ENCODE measurements around the gene LAMB4.

The LAMB4 gene

DNA sequence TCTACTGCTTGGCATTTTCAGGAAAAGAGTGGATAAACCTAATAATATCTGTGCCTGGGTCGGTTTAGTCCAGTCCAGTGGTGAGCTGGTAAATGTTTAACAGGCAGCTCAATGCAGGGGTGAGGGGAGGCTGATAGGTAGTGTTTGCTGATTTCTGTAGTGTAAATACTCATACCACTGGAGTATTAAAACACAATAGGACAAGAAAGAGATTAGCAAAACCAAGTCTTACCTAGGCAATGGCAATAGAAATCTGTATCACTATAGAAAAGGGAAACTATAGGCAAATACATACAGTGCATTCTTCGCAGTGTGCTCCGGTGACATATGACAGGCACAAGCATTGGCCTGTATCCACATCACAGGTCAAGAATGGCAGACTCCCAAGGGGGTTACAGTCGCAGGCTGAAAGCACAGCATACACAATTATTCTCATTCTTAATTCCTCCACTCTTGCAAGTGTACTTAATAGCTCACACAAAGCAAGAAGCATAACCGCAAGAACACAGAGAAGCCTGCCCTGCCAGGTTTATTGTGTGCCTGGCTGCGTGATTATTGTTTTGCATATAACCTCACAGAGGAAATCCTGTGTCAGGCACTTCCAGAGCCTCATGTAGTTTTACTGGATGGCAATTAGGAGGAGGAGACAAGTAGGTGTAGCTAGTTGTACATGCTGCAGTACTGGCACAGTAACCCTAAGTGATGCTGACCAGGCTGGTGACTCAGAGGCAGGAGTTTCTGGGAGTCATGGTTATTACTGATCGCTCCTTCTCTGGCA is 35.0 kb downstream of the LAMB4 start:
- Histone ChIP-seq H3K4me3 (ENCODE audit: insufficient read depth, low read depth, low read length) (no peak overlapping the region), H3K27ac (ENCODE audit: insufficient read depth, low read depth, low read length, poor library complexity, severe bottlenecking) (no peak overlapping the region), H3K27me3 (ENCODE audit: control insufficient read depth, insufficient read depth, low read length, poor library complexity, severe bottlenecking) (no peaks in the 10 kb centered on the region), H3K36me3 (ENCODE audit: control insufficient read depth, insufficient read depth, low read length) (no peaks in the 10 kb centered on the region), H3K9me3 (ENCODE audit: control insufficient read depth, low read length) (no peaks in the 10 kb centered on the region), H3K4me1 (ENCODE audit: control insufficient read depth, insufficient read depth, low read length) (no peaks in the 10 kb centered on the region)
- WGBS, 2 experiments: 85 to 89% methylated on average over 7 of the region's 7 CpGs

DNA sequence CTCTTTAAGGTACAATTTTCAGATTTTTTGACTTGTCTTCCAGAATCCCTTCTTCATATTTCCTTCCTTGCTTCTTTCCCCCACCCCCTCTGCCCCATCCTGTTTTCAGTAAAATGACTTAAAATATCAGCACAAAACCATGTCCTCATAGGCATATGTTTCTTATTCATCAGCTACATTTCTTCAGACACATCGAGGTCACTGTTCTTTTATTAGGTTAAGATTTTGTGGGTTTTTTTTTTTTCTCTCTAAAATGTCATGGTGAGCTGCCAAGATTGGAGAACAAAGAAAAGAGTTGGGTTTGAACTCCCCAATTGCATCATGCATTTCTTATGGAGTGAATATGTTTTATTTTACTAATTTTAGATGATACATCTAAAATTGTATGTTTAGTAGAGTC is 35.8 kb downstream of the LAMB4 start:
- H3K4me3 ChIP-seq (ENCODE audit: insufficient read depth, low read depth, low read length): no peak overlapping the region
- no peaks in the 10 kb centered on the region for H3K9me3 ChIP-seq (ENCODE audit: control insufficient read depth, low read length)
- no peak overlapping the region for H3K27ac ChIP-seq (ENCODE audit: insufficient read depth, low read depth, low read length, poor library complexity, severe bottlenecking)
- no peaks in the 10 kb centered on the region for H3K4me1 ChIP-seq (ENCODE audit: control insufficient read depth, insufficient read depth, low read length)
- no peaks in the 10 kb centered on the region for H3K27me3 ChIP-seq (ENCODE audit: control insufficient read depth, insufficient read depth, low read length, poor library complexity, severe bottlenecking)
- 91% methylated on average over 1 of the region's 1 CpG; no CpG with 5 or more reads in 1 of the 2 experiments for WGBS, 2 experiments
- H3K36me3 ChIP-seq (ENCODE audit: control insufficient read depth, insufficient read depth, low read length): no peaks in the 10 kb centered on the region

DNA sequence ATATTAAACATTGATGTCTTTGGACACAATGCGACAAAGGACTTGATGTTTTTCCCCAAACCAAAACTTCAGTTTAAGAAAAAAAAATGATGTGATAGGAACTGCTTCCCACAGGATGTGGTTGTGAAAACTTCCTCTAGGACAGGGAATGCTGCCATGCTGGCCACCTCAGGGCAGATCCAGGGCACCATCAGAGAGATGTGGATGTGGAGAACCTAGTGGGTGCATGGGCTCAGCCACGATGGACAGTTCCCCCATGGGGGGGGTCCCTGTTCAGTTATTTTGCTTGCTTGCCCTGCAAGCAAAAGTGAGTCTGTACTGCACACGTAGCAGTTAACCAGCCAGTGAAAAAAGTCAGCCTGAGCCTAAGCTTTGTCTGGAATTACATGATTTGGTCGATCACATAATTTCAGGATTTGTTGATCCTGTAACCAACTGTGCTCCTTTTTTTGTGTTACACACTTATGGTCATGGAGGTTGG is 36.3 kb downstream of the LAMB4 start:
- Histone ChIP-seq H3K4me1 (ENCODE audit: control insufficient read depth, insufficient read depth, low read length) (no peaks in the 10 kb centered on the region), H3K27me3 (ENCODE audit: control insufficient read depth, insufficient read depth, low read length, poor library complexity, severe bottlenecking) (no peaks in the 10 kb centered on the region), H3K36me3 (ENCODE audit: control insufficient read depth, insufficient read depth, low read length) (no peaks in the 10 kb centered on the region), H3K4me3 (ENCODE audit: insufficient read depth, low read depth, low read length) (no peak overlapping the region), H3K27ac (ENCODE audit: insufficient read depth, low read depth, low read length, poor library complexity, severe bottlenecking) (no peak overlapping the region), H3K9me3 (ENCODE audit: control insufficient read depth, low read length) (no peaks in the 10 kb centered on the region)
- 94 to 96% methylated on average over 4 of the region's 4 CpGs for WGBS, 2 experiments

DNA sequence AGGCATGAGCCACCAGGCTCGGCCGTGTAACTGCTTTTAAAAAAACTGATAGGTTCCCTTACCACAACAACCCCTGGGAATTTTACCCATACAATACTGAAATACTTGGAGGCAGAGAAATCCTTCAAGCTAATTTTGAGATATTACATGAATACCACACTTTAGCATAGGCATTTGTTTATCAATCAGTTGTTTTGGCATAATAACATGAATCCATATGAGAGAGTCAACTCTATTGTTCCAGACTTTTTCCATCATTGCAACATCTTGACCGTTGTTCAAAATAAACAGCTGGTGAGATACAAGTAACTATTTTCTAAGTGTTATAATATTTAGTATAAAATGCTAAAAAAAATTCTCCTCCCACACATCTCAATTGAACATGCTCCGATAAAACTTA is 36.8 kb downstream of the LAMB4 start:
- Histone ChIP-seq H3K9me3 (ENCODE audit: control insufficient read depth, low read length) (no peaks in the 10 kb centered on the region), H3K4me1 (ENCODE audit: control insufficient read depth, insufficient read depth, low read length) (no peaks in the 10 kb centered on the region), H3K27ac (ENCODE audit: insufficient read depth, low read depth, low read length, poor library complexity, severe bottlenecking) (no peak overlapping the region), H3K36me3 (ENCODE audit: control insufficient read depth, insufficient read depth, low read length) (no peaks in the 10 kb centered on the region), H3K27me3 (ENCODE audit: control insufficient read depth, insufficient read depth, low read length, poor library complexity, severe bottlenecking) (no peaks in the 10 kb centered on the region), H3K4me3 (ENCODE audit: insufficient read depth, low read depth, low read length) (no peak overlapping the region)
- WGBS, 2 experiments: 91 to 100% methylated on average over 2 to 3 of the region's 4 CpGs

DNA sequence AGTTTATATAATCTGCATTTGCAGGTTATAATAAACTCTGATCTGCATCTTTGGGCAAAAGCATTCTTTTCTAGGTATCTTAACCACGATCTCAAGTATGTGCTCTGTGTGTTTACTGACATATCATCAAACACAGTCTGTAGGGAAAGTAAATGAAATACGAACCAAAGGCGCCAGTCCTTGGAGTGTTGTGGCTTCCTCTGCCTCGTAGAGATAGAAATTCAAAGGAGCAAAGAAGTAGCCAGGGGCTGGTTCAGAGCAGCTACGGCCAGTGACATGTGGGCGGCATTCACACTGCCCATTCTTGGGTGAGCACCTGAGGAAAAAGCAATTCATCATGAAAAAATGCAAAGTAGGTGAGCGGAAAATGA is 38.7 kb downstream of the LAMB4 start:
- Histone ChIP-seq H3K27me3 (ENCODE audit: control insufficient read depth, insufficient read depth, low read length, poor library complexity, severe bottlenecking) (no peaks in the 10 kb centered on the region), H3K4me3 (ENCODE audit: insufficient read depth, low read depth, low read length) (no peak overlapping the region), H3K4me1 (ENCODE audit: control insufficient read depth, insufficient read depth, low read length) (no peaks in the 10 kb centered on the region), H3K9me3 (ENCODE audit: control insufficient read depth, low read length) (no peaks in the 10 kb centered on the region), H3K36me3 (ENCODE audit: control insufficient read depth, insufficient read depth, low read length) (no peaks in the 10 kb centered on the region), H3K27ac (ENCODE audit: insufficient read depth, low read depth, low read length, poor library complexity, severe bottlenecking) (no peak overlapping the region)
- WGBS, 2 experiments: 94 to 95% methylated on average over 7 of the region's 7 CpGs

DNA sequence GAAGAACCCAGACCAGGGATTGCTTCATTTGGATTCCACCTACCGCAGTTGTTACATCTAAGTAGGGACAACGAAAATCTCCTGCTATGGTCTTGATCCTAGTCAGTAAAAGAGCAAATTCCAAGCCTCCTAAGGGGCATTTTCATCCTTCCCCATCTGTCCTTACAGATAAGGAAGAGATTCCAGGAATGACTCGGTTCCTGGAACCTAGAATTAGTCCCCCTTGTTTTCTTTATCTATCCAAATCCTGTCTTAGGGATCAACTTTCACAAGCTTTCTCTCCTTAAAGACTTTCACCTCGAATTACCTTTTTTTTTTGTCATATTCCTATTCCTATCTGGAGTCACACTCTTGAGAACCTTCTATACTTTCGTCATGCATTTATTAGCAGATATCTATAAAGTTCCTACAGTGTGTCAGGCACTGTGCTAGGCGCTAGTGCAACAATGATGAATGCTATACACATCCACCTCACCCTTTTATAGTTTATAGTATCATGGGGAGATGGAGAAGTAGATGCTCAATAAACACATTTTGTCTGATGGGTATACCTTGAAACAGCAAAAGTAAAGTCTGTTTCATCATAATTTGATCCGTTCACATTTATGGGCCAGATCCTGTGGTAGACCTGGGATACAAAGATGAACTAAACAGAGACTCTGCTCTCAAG is 39.2 kb downstream of the LAMB4 start:
- Histone ChIP-seq H3K9me3 (ENCODE audit: control insufficient read depth, low read length) (no peaks in the 10 kb centered on the region), H3K36me3 (ENCODE audit: control insufficient read depth, insufficient read depth, low read length) (no peaks in the 10 kb centered on the region), H3K27me3 (ENCODE audit: control insufficient read depth, insufficient read depth, low read length, poor library complexity, severe bottlenecking) (no peaks in the 10 kb centered on the region), H3K4me3 (ENCODE audit: insufficient read depth, low read depth, low read length) (no peak overlapping the region), H3K4me1 (ENCODE audit: control insufficient read depth, insufficient read depth, low read length) (no peaks in the 10 kb centered on the region), H3K27ac (ENCODE audit: insufficient read depth, low read depth, low read length, poor library complexity, severe bottlenecking) (no peak overlapping the region)
- 87 to 90% methylated on average over 6 of the region's 7 CpGs for WGBS, 2 experiments

DNA sequence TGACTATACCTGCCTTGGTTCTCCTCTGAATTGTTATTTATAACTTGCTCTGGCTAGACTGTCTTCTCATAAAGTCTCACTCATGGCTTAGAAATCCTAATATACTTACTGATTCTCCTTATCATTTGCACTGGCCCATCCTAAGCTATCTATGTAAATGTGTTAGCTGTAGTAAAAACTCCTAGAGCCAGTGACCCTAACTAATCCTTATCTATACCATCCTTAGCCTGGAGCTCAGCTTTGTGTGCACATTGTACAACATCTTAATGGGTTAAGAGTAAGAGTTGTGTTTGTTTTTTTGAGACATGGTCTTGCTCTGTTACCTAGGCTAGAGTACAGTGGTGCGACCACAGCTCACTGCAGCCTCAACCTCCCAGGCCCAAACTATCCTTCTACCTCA is 40.8 kb downstream of the LAMB4 start:
- no peaks in the 10 kb centered on the region for H3K27me3 ChIP-seq (ENCODE audit: control insufficient read depth, insufficient read depth, low read length, poor library complexity, severe bottlenecking)
- no peak overlapping the region for H3K27ac ChIP-seq (ENCODE audit: insufficient read depth, low read depth, low read length, poor library complexity, severe bottlenecking)
- H3K36me3 ChIP-seq (ENCODE audit: control insufficient read depth, insufficient read depth, low read length): no peaks in the 10 kb centered on the region
- no peaks in the 10 kb centered on the region for H3K4me1 ChIP-seq (ENCODE audit: control insufficient read depth, insufficient read depth, low read length)
- WGBS, 2 experiments: 94 to 100% methylated on average over 1 of the region's 1 CpG
- no peaks in the 10 kb centered on the region for H3K9me3 ChIP-seq (ENCODE audit: control insufficient read depth, low read length)
- H3K4me3 ChIP-seq (ENCODE audit: insufficient read depth, low read depth, low read length): no peak overlapping the region

DNA sequence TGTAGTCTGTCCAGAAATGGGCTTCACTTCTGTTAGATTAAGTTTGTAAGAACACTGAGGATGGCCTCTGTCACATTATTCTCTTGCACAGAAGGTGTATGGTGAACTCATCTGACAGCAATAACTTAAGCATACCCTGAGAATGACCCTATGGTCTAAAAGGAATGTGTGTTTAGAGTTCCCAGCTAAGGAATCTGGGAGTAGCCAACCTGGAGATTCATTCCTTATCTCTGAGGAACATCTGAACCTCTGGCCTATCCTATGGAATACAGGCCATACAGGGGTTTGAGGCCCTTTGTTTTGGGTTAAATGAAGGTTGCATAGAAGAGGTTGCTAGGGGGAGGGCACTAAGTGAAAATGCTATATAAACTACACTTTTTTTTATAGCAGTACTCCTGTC is 41.4 kb downstream of the LAMB4 start:
- Histone ChIP-seq H3K27me3 (ENCODE audit: control insufficient read depth, insufficient read depth, low read length, poor library complexity, severe bottlenecking) (no peaks in the 10 kb centered on the region), H3K4me1 (ENCODE audit: control insufficient read depth, insufficient read depth, low read length) (no peaks in the 10 kb centered on the region), H3K9me3 (ENCODE audit: control insufficient read depth, low read length) (no peaks in the 10 kb centered on the region), H3K36me3 (ENCODE audit: control insufficient read depth, insufficient read depth, low read length) (no peaks in the 10 kb centered on the region), H3K4me3 (ENCODE audit: insufficient read depth, low read depth, low read length) (no peak overlapping the region), H3K27ac (ENCODE audit: insufficient read depth, low read depth, low read length, poor library complexity, severe bottlenecking) (no peak overlapping the region)

DNA sequence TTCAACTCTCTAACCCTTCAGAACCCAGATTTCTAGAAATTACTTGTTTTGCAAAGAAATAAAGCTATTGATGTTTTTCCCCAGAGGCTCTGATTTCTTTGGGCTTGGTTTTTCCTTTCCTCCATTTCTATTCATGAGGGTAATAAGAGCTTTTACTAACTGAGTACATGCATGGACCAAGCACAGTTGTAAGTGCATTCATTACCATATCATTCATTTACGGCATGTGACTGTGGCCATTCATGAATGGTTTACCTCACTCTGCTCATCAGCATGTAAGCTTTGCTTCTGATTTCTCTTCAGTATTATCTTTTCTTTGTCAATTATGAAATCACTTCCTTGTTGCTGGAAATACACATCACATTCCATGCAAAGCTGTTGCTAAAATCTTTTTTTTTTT is 42.4 kb downstream of the LAMB4 start:
- Histone ChIP-seq H3K4me3 (ENCODE audit: insufficient read depth, low read depth, low read length) (no peak overlapping the region), H3K36me3 (ENCODE audit: control insufficient read depth, insufficient read depth, low read length) (no peaks in the 10 kb centered on the region), H3K27ac (ENCODE audit: insufficient read depth, low read depth, low read length, poor library complexity, severe bottlenecking) (no peak overlapping the region), H3K4me1 (ENCODE audit: control insufficient read depth, insufficient read depth, low read length) (no peaks in the 10 kb centered on the region), H3K9me3 (ENCODE audit: control insufficient read depth, low read length) (no peaks in the 10 kb centered on the region), H3K27me3 (ENCODE audit: control insufficient read depth, insufficient read depth, low read length, poor library complexity, severe bottlenecking) (no peaks in the 10 kb centered on the region)
- 95 to 100% methylated on average over 1 of the region's 1 CpG for WGBS, 2 experiments

DNA sequence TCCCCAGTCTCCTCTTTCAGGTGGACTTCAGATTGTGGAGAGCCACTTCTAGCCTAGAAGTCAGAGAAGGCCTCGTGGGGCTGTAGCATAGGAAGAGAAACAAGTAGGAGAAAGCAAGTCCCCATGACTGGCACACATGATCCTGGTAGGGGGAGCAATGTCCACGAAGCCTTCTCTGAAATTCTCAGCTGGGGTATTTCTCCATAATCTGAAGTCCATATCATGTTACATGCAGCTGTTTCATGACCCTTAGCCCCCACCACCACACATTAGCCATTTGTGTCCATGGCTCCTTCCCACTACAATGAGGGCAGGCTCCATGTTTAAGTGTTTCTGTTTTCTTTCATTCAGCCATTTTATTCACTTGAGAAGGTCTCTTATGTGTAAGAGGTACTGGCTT is 43.2 kb downstream of the LAMB4 start:
- 85 to 95% methylated on average over 2 of the region's 2 CpGs for whole genome bisulfite sequencing, 2 experiments
- no peaks in the 10 kb centered on the region for H3K9me3 ChIP-seq (ENCODE audit: control insufficient read depth, low read length)
- no peaks in the 10 kb centered on the region for H3K27me3 ChIP-seq (ENCODE audit: control insufficient read depth, insufficient read depth, low read length, poor library complexity, severe bottlenecking)

More for the DNA sequence above, 43.2 kb downstream of the LAMB4 start:
- H3K4me1 ChIP-seq (ENCODE audit: control insufficient read depth, insufficient read depth, low read length): no peaks in the 10 kb centered on the region
- no peaks in the 10 kb centered on the region for H3K36me3 ChIP-seq (ENCODE audit: control insufficient read depth, insufficient read depth, low read length)
- H3K4me3 ChIP-seq (ENCODE audit: insufficient read depth, low read depth, low read length): no peak overlapping the region
- H3K27ac ChIP-seq (ENCODE audit: insufficient read depth, low read depth, low read length, poor library complexity, severe bottlenecking): no peak overlapping the region

Measured in ectodermal cell (in vitro differentiated cells).